Peyer's patch (tissue), 4 donors: ENCODE data around the gene FAM184B.

ENCODE experiments used
- POLR2A ChIP-seq, 2 donors: fragments of 450-650 bp; IDR thresholded peaks; one replicate each; pipeline ENCODE4 v1.5.1; 2017; ENCODE audit warnings: antibody characterized with exemption in 2 of 2, mild to moderate bottlenecking in 2 of 2, moderate library complexity in 2 of 2
- TF ChIP-seq, protein P1 (sequence below), 6 experiments: fragments of 450-650 bp in 4 of 6; fragments of 200-600 bp in 2 of 6; sonication (generic) in 1 of 6; IDR thresholded peaks; one replicate each; pipeline ENCODE4 v1.5.1; 2017 to 2019; ENCODE audit warnings: antibody characterized with exemption in 6 of 6, mild to moderate bottlenecking in 3 of 6, moderate library complexity in 1 of 6

DNA sequence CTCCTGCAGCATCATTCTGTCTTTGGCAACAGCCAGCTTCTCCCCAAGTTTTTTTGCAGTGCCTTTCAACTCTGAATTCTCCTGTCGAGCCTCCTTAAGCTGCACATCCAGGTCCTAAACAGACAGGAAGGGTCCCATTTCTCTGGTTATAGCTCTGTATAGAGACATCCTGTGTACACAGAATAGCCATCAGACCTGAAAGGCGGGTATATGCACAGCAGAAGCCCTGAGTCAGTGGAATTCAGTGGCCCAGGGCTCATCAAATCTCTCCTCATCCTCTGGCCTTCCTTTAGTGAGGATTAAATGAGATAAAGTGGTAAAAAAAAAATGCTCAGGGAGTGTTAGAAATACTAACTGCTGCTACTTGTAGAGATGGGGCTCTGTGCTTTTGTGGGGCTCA lies 73.8 kb downstream of the FAM184B start:
- TF ChIP-seq, protein P1, sequence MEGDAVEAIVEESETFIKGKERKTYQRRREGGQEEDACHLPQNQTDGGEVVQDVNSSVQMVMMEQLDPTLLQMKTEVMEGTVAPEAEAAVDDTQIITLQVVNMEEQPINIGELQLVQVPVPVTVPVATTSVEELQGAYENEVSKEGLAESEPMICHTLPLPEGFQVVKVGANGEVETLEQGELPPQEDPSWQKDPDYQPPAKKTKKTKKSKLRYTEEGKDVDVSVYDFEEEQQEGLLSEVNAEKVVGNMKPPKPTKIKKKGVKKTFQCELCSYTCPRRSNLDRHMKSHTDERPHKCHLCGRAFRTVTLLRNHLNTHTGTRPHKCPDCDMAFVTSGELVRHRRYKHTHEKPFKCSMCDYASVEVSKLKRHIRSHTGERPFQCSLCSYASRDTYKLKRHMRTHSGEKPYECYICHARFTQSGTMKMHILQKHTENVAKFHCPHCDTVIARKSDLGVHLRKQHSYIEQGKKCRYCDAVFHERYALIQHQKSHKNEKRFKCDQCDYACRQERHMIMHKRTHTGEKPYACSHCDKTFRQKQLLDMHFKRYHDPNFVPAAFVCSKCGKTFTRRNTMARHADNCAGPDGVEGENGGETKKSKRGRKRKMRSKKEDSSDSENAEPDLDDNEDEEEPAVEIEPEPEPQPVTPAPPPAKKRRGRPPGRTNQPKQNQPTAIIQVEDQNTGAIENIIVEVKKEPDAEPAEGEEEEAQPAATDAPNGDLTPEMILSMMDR (IDR thresholded peaks at IDR 0.05), result no peak
- no peak for TF ChIP-seq POLR2A (IDR thresholded peaks at IDR 0.05)
